Inflammatory macrophage treated with lipopolysaccharide for 1 hour (primary cell): ENCODE measurements around the gene CCR5AS.
"Not testable (repeated sequence)": the region's sequence is repeated elsewhere in the genome, so short reads cannot be mapped to it uniquely, and the experiment has no call there.

Experiments used
- DNase-seq, 2 donors: peaks; one replicate each; pipeline ENCODE4 v3.0.0-alpha.2; 2020 to 2022

Gene CCR5AS

GRCh38 chr3:46427916-46428833, 21.3 kb upstream of the CCR5AS start:
- DNase-seq = no peak

GRCh38 chr3:46427404-46427803, 20.5 kb upstream of the CCR5AS start:
- not testable (repeated sequence) for DNase-seq

GRCh38 chr3:46426476-46426875, 19.6 kb upstream of the CCR5AS start:
- not testable (repeated sequence) for DNase-seq

- DNase-seq = peak in 1 of 2 donors; percentile 61
Observed at GRCh38 chr3:46423588-46423987, 16.7 kb upstream of the CCR5AS start.

GRCh38 chr3:46422617-46423016, 15.8 kb upstream of the CCR5AS start:
- no peak for DNase-seq

GRCh38 chr3:46420931-46421330, 14.1 kb upstream of the CCR5AS start:
- DNase-seq = no peak

GRCh38 chr3:46419816-46420215, 12.9 kb upstream of the CCR5AS start:
- no peak for DNase-seq

- no peak for DNase-seq
Observed at GRCh38 chr3:46417841-46418611, 11.2 kb upstream of the CCR5AS start.

GRCh38 chr3:46416811-46417510, 10.1 kb upstream of the CCR5AS start:
- DNase-seq = no peak

GRCh38 chr3:46416125-46416810, 9.4 kb upstream of the CCR5AS start:
- no peak for DNase-seq

- DNase-seq = peak; percentile 47 to 66
Observed at GRCh38 chr3:46414739-46415138, 7.9 kb upstream of the CCR5AS start.

GRCh38 chr3:46413951-46414350, 7.1 kb upstream of the CCR5AS start:
- peak in 1 of 2 donors; percentile 38 for DNase-seq

GRCh38 chr3:46412786-46413298, 6.0 kb upstream of the CCR5AS start:
- DNase-seq = peak in 1 of 2 donors; percentile 34

- no peak for DNase-seq
Observed at GRCh38 chr3:46411271-46411670, 4.4 kb upstream of the CCR5AS start.

GRCh38 chr3:46410669-46411068, 3.8 kb upstream of the CCR5AS start:
- DNase-seq = no peak

GRCh38 chr3:46409739-46410489, 3.0 kb upstream of the CCR5AS start:
- no peak for DNase-seq

GRCh38 chr3:46408853-46409252, 2.0 kb upstream of the CCR5AS start:
- DNase-seq = peak in 1 of 2 donors; percentile 27

GRCh38 chr3:46407970-46408369, 1.1 kb upstream of the CCR5AS start:
- DNase-seq = peak; percentile 55 to 78

GRCh38 chr3:46406443-46406787, 451 bp downstream of the CCR5AS start:
- peak; percentile 97 to 100 for DNase-seq

GRCh38 chr3:46405301-46406019, 1.4 kb downstream of the CCR5AS start:
- peak; percentile 94 to 99 for DNase-seq

GRCh38 chr3:46402902-46403301, 4.0 kb downstream of the CCR5AS start:
- not testable (repeated sequence) for DNase-seq
